ENCODE measurements around the gene ATP9A. TPM values are rescaled to one million over a fixed set of nuclear protein-coding genes. Genes with fewer than 3 reads are reported as not detected.
A peak's percentile ranks its signal among the peaks of the same experiment; 100 is the strongest.

Gene ATP9A
- total and polyA plus RNA-seq, 2 donors (not counting 1 experiment from before 2014, with no cell fraction given), result 23.3 to 96.3 TPM

GRCh38 chr20:51752343-51752951 is 15.7 kb downstream of the ATP9A start:
- Histone ChIP-seq H3K4me3 (replicated peaks in 1 of 4; ENCODE audit: control extremely low read depth in 1 of 4, insufficient read depth in 1 of 4, low read depth in 3 of 4, low read length in 4 of 4) (peak overlapping the region; percentile 9 to 23 (median 14)), H2AFZ (ENCODE audit: low read length) (peak overlapping the region; percentile 38), H3K79me2 (ENCODE audit: control insufficient read depth, insufficient read depth, low read length) (peaks cover 5% of the 10 kb centered on the region), H3K9ac (ENCODE audit: insufficient read depth, low read length) (peak overlapping the region; percentile 63), H3K27ac (ENCODE audit: insufficient read depth, low read length) (peak overlapping the region; percentile 88), H3K4me2 (ENCODE audit: extremely low read depth, insufficient read depth, low read length) (peak overlapping the region; percentile 79), H3K9me3 (ENCODE audit: control insufficient read depth, insufficient read depth, low read depth, low read length) (no peaks in the 10 kb centered on the region), H3K27me3 (ENCODE audit: control insufficient read depth, insufficient read depth, low read length) (no peaks in the 10 kb centered on the region), H4K20me1 (ENCODE audit: control insufficient read depth, extremely low read depth, insufficient read depth, low read length) (no peaks in the 10 kb centered on the region), H3K4me1 (ENCODE audit: control insufficient read depth, extremely low read depth, insufficient read depth, low read length) (peaks cover 22% of the 10 kb centered on the region), H3K36me3 (ENCODE audit: control insufficient read depth, insufficient read depth, low read length) (no peaks in the 10 kb centered on the region)
- DNase-seq (ENCODE audit: low read depth in 2 of 2), result peak; percentile 91 to 94
- no peak for TF ChIP-seq CTCF (conservative IDR thresholded peaks at IDR 0.05 in 1 of 2, IDR thresholded peaks at IDR 0.05 in 1 of 2; ENCODE audit: low read depth in 1 of 2, low read length in 2 of 2)
- no peak for TF ChIP-seq EZH2 (IDR thresholded peaks at IDR 0.05; ENCODE audit: low read length, missing control alignments)

GRCh38 chr20:51750770-51751388 is 17.3 kb downstream of the ATP9A start:
- Histone ChIP-seq H3K4me2 (ENCODE audit: extremely low read depth, insufficient read depth, low read length) (peak overlapping the region; percentile 66), H3K4me3 (replicated peaks in 1 of 4; ENCODE audit: control extremely low read depth in 1 of 4, insufficient read depth in 1 of 4, low read depth in 3 of 4, low read length in 4 of 4) (no peak overlapping the region), H3K9me3 (ENCODE audit: control insufficient read depth, insufficient read depth, low read depth, low read length) (no peaks in the 10 kb centered on the region), H4K20me1 (ENCODE audit: control insufficient read depth, extremely low read depth, insufficient read depth, low read length) (no peaks in the 10 kb centered on the region), H3K27ac (ENCODE audit: insufficient read depth, low read length) (peak overlapping the region; percentile 89), H3K27me3 (ENCODE audit: control insufficient read depth, insufficient read depth, low read length) (no peaks in the 10 kb centered on the region), H3K79me2 (ENCODE audit: control insufficient read depth, insufficient read depth, low read length) (peaks cover 5% of the 10 kb centered on the region), H3K36me3 (ENCODE audit: control insufficient read depth, insufficient read depth, low read length) (no peaks in the 10 kb centered on the region), H3K9ac (ENCODE audit: insufficient read depth, low read length) (no peak overlapping the region), H2AFZ (ENCODE audit: low read length) (no peak overlapping the region), H3K4me1 (ENCODE audit: control insufficient read depth, extremely low read depth, insufficient read depth, low read length) (peaks cover 22% of the 10 kb centered on the region)
- DNase-seq (ENCODE audit: low read depth in 2 of 2), result no peak
- TF ChIP-seq CTCF (conservative IDR thresholded peaks at IDR 0.05 in 1 of 2, IDR thresholded peaks at IDR 0.05 in 1 of 2; ENCODE audit: low read depth in 1 of 2, low read length in 2 of 2) (no peak), EZH2 (IDR thresholded peaks at IDR 0.05; ENCODE audit: low read length, missing control alignments) (no peak)

GRCh38 chr20:51750037-51750769 is 18.0 kb downstream of the ATP9A start:
- Histone ChIP-seq H3K27me3 (ENCODE audit: control insufficient read depth, insufficient read depth, low read length) (no peaks in the 10 kb centered on the region), H3K9ac (ENCODE audit: insufficient read depth, low read length) (no peak overlapping the region), H3K4me1 (ENCODE audit: control insufficient read depth, extremely low read depth, insufficient read depth, low read length) (peaks cover 22% of the 10 kb centered on the region), H2AFZ (ENCODE audit: low read length) (no peak overlapping the region), H4K20me1 (ENCODE audit: control insufficient read depth, extremely low read depth, insufficient read depth, low read length) (no peaks in the 10 kb centered on the region), H3K9me3 (ENCODE audit: control insufficient read depth, insufficient read depth, low read depth, low read length) (no peaks in the 10 kb centered on the region), H3K79me2 (ENCODE audit: control insufficient read depth, insufficient read depth, low read length) (peaks cover 5% of the 10 kb centered on the region), H3K4me3 (replicated peaks in 1 of 4; ENCODE audit: control extremely low read depth in 1 of 4, insufficient read depth in 1 of 4, low read depth in 3 of 4, low read length in 4 of 4) (no peak overlapping the region), H3K4me2 (ENCODE audit: extremely low read depth, insufficient read depth, low read length) (peak overlapping the region; percentile 66), H3K36me3 (ENCODE audit: control insufficient read depth, insufficient read depth, low read length) (no peaks in the 10 kb centered on the region), H3K27ac (ENCODE audit: insufficient read depth, low read length) (peak overlapping the region; percentile 89)
- DNase-seq (ENCODE audit: low read depth in 2 of 2), result peak; percentile 92 to 97
- TF ChIP-seq CTCF (conservative IDR thresholded peaks at IDR 0.05 in 1 of 2, IDR thresholded peaks at IDR 0.05 in 1 of 2; ENCODE audit: low read depth in 1 of 2, low read length in 2 of 2) (no peak), EZH2 (IDR thresholded peaks at IDR 0.05; ENCODE audit: low read length, missing control alignments) (no peak)
